ENCODE measurements around the gene CTNNBL1.

CTNNBL1 gene

GRCh38 chr20:37786043-37786442 is 92.2 kb downstream of the CTNNBL1 start:
- H2BK5ac ChIP-seq (ENCODE audit: low read depth, low read length, poor library complexity): no peak overlapping the region
- no peak overlapping the region for H3K27ac ChIP-seq (ENCODE audit: low read depth, low read length)
- no peaks in the 10 kb centered on the region for H3K79me1 ChIP-seq (ENCODE audit: low read length)
- H3K4me3 ChIP-seq (ENCODE audit: low read depth, low read length): no peak overlapping the region
- H2BK12ac ChIP-seq (ENCODE audit: low read length): no peak overlapping the region
- no peak overlapping the region for H3K4ac ChIP-seq (ENCODE audit: low read depth, low read length)
- H2AFZ ChIP-seq (ENCODE audit: insufficient read depth, low read length, poor library complexity): no peak overlapping the region
- H4K8ac ChIP-seq (ENCODE audit: low read depth, low read length): no peak overlapping the region
- H3K9ac ChIP-seq (ENCODE audit: low read length): no peak overlapping the region
- no peaks in the 10 kb centered on the region for H3K79me2 ChIP-seq (ENCODE audit: control insufficient read depth, insufficient read depth, low read length, poor library complexity)
- no peak overlapping the region for H2BK120ac ChIP-seq (ENCODE audit: insufficient read depth, low read length, poor library complexity)
- H3K14ac ChIP-seq (ENCODE audit: low read length): no peak overlapping the region
- no peak overlapping the region for H3K4me2 ChIP-seq (ENCODE audit: low read length)
- H3K9me3 ChIP-seq (ENCODE audit: insufficient read depth, low read depth, low read length): peaks cover 1% of the 10 kb centered on the region
- H3K23ac ChIP-seq (ENCODE audit: low read length): peak overlapping the region; percentile 2
- H3K4me1 ChIP-seq (ENCODE audit: control insufficient read depth in 1 of 2, insufficient read depth in 2 of 2, low read length in 2 of 2): peaks cover 2 to 4% of the 10 kb centered on the region in 2 experiments
- H3K36me3 ChIP-seq (ENCODE audit: control insufficient read depth in 1 of 2, insufficient read depth in 2 of 2, low read length in 2 of 2): peaks cover 4 to 5% of the 10 kb centered on the region in 2 experiments
- no peak overlapping the region for H3K18ac ChIP-seq (ENCODE audit: low read length)
- no peaks in the 10 kb centered on the region for H3K27me3 ChIP-seq (ENCODE audit: insufficient read depth, low read length)
- DNase-seq: no peak
- no peak overlapping the region for H4K12ac ChIP-seq (ENCODE audit: low read depth, low read length)
- no peak overlapping the region for H2AK5ac ChIP-seq (ENCODE audit: low read length)
- H4K91ac ChIP-seq (ENCODE audit: low read depth, low read length): no peak overlapping the region
- no CpG with 5 or more reads among the region's 1 CpG for WGBS (ENCODE audit: extremely low coverage, insufficient coverage, insufficient read length)

- no peak overlapping the region for H3K23ac ChIP-seq (ENCODE audit: low read length)
- H3K4ac ChIP-seq (ENCODE audit: low read depth, low read length): no peak overlapping the region
- no peak overlapping the region for H4K12ac ChIP-seq (ENCODE audit: low read depth, low read length)
- no peak overlapping the region for H2BK12ac ChIP-seq (ENCODE audit: low read length)
- no peak overlapping the region for H3K9ac ChIP-seq (ENCODE audit: low read length)
- H3K79me2 ChIP-seq (ENCODE audit: control insufficient read depth, insufficient read depth, low read length, poor library complexity): no peaks in the 10 kb centered on the region
- no peaks in the 10 kb centered on the region for H3K27me3 ChIP-seq (ENCODE audit: insufficient read depth, low read length)
- H3K79me1 ChIP-seq (ENCODE audit: low read length): no peaks in the 10 kb centered on the region
- H3K18ac ChIP-seq (ENCODE audit: low read length): no peak overlapping the region
- H3K4me3 ChIP-seq (ENCODE audit: low read depth, low read length): no peak overlapping the region
- H2BK5ac ChIP-seq (ENCODE audit: low read depth, low read length, poor library complexity): no peak overlapping the region
- no CpG with 5 or more reads among the region's 1 CpG for WGBS (ENCODE audit: extremely low coverage, insufficient coverage, insufficient read length)
- peaks cover 4% of the 10 kb centered on the region for H3K9me3 ChIP-seq (ENCODE audit: insufficient read depth, low read depth, low read length)
- no peak overlapping the region for H4K8ac ChIP-seq (ENCODE audit: low read depth, low read length)
- peaks cover 4 to 5% of the 10 kb centered on the region in 2 experiments for H3K36me3 ChIP-seq (ENCODE audit: control insufficient read depth in 1 of 2, insufficient read depth in 2 of 2, low read length in 2 of 2)
- H3K27ac ChIP-seq (ENCODE audit: low read depth, low read length): no peak overlapping the region
- H2BK120ac ChIP-seq (ENCODE audit: insufficient read depth, low read length, poor library complexity): no peak overlapping the region
- H2AK5ac ChIP-seq (ENCODE audit: low read length): no peak overlapping the region
- H4K91ac ChIP-seq (ENCODE audit: low read depth, low read length): no peak overlapping the region
- no peak overlapping the region for H3K4me2 ChIP-seq (ENCODE audit: low read length)
- no peak overlapping the region for H3K14ac ChIP-seq (ENCODE audit: low read length)
- H2AFZ ChIP-seq (ENCODE audit: insufficient read depth, low read length, poor library complexity): no peak overlapping the region
- peaks cover 2 to 4% of the 10 kb centered on the region in 2 experiments for H3K4me1 ChIP-seq (ENCODE audit: control insufficient read depth in 1 of 2, insufficient read depth in 2 of 2, low read length in 2 of 2)
- no peak for DNase-seq
Observed at GRCh38 chr20:37789408-37789807, 95.6 kb downstream of the CTNNBL1 start.

GRCh38 chr20:37790900-37791299 is 97.1 kb downstream of the CTNNBL1 start:
- no peak overlapping the region for H3K9ac ChIP-seq (ENCODE audit: low read length)
- H3K79me2 ChIP-seq (ENCODE audit: control insufficient read depth, insufficient read depth, low read length, poor library complexity): no peaks in the 10 kb centered on the region
- H3K4me1 ChIP-seq (ENCODE audit: control insufficient read depth in 1 of 2, insufficient read depth in 2 of 2, low read length in 2 of 2): peaks cover 2% of the 10 kb centered on the region in 2 experiments
- no peak overlapping the region for H3K14ac ChIP-seq (ENCODE audit: low read length)
- no peak overlapping the region for H2BK120ac ChIP-seq (ENCODE audit: insufficient read depth, low read length, poor library complexity)
- H2AFZ ChIP-seq (ENCODE audit: insufficient read depth, low read length, poor library complexity): no peak overlapping the region
- no peak overlapping the region for H4K12ac ChIP-seq (ENCODE audit: low read depth, low read length)
- H3K4me3 ChIP-seq (ENCODE audit: low read depth, low read length): no peak overlapping the region
- H4K91ac ChIP-seq (ENCODE audit: low read depth, low read length): no peak overlapping the region
- peaks cover 4% of the 10 kb centered on the region for H3K9me3 ChIP-seq (ENCODE audit: insufficient read depth, low read depth, low read length)
- no peak overlapping the region for H3K4ac ChIP-seq (ENCODE audit: low read depth, low read length)
- no peak overlapping the region for H3K18ac ChIP-seq (ENCODE audit: low read length)
- H3K27ac ChIP-seq (ENCODE audit: low read depth, low read length): no peak overlapping the region
- peaks cover 4 to 5% of the 10 kb centered on the region in 2 experiments for H3K36me3 ChIP-seq (ENCODE audit: control insufficient read depth in 1 of 2, insufficient read depth in 2 of 2, low read length in 2 of 2)
- DNase-seq: no peak
- H2AK5ac ChIP-seq (ENCODE audit: low read length): no peak overlapping the region
- H3K79me1 ChIP-seq (ENCODE audit: low read length): no peaks in the 10 kb centered on the region
- no peak overlapping the region for H3K4me2 ChIP-seq (ENCODE audit: low read length)
- H4K8ac ChIP-seq (ENCODE audit: low read depth, low read length): no peak overlapping the region
- H3K27me3 ChIP-seq (ENCODE audit: insufficient read depth, low read length): no peaks in the 10 kb centered on the region
- no peak overlapping the region for H3K23ac ChIP-seq (ENCODE audit: low read length)
- no peak overlapping the region for H2BK5ac ChIP-seq (ENCODE audit: low read depth, low read length, poor library complexity)
- no CpG with 5 or more reads among the region's 1 CpG for WGBS (ENCODE audit: extremely low coverage, insufficient coverage, insufficient read length)
- no peak overlapping the region for H2BK12ac ChIP-seq (ENCODE audit: low read length)

GRCh38 chr20:37796121-37796520 is 102.3 kb downstream of the CTNNBL1 start:
- no peaks in the 10 kb centered on the region for H3K79me1 ChIP-seq (ENCODE audit: low read length)
- no peak overlapping the region for H2AK5ac ChIP-seq (ENCODE audit: low read length)
- H3K36me3 ChIP-seq (ENCODE audit: control insufficient read depth in 1 of 2, insufficient read depth in 2 of 2, low read length in 2 of 2): peaks cover 2 to 3% of the 10 kb centered on the region in 2 experiments
- H3K9ac ChIP-seq (ENCODE audit: low read length): no peak overlapping the region
- no peak overlapping the region for H2AFZ ChIP-seq (ENCODE audit: insufficient read depth, low read length, poor library complexity)
- H4K12ac ChIP-seq (ENCODE audit: low read depth, low read length): no peak overlapping the region
- H3K4me1 ChIP-seq (ENCODE audit: control insufficient read depth in 1 of 2, insufficient read depth in 2 of 2, low read length in 2 of 2): no peaks in the 10 kb centered on the region
- H3K27me3 ChIP-seq (ENCODE audit: insufficient read depth, low read length): no peaks in the 10 kb centered on the region
- H3K79me2 ChIP-seq (ENCODE audit: control insufficient read depth, insufficient read depth, low read length, poor library complexity): no peaks in the 10 kb centered on the region
- H4K8ac ChIP-seq (ENCODE audit: low read depth, low read length): no peak overlapping the region
- H3K4ac ChIP-seq (ENCODE audit: low read depth, low read length): no peak overlapping the region
- H4K91ac ChIP-seq (ENCODE audit: low read depth, low read length): no peak overlapping the region
- H3K27ac ChIP-seq (ENCODE audit: low read depth, low read length): no peak overlapping the region
- no peak overlapping the region for H2BK12ac ChIP-seq (ENCODE audit: low read length)
- no peak overlapping the region for H3K4me3 ChIP-seq (ENCODE audit: low read depth, low read length)
- no peak overlapping the region for H2BK120ac ChIP-seq (ENCODE audit: insufficient read depth, low read length, poor library complexity)
- H3K23ac ChIP-seq (ENCODE audit: low read length): no peak overlapping the region
- peaks cover 2% of the 10 kb centered on the region for H3K9me3 ChIP-seq (ENCODE audit: insufficient read depth, low read depth, low read length)
- no peak overlapping the region for H2BK5ac ChIP-seq (ENCODE audit: low read depth, low read length, poor library complexity)
- H3K18ac ChIP-seq (ENCODE audit: low read length): no peak overlapping the region
- no peak overlapping the region for H3K14ac ChIP-seq (ENCODE audit: low read length)
- no CpG with 5 or more reads among the region's 4 CpGs for whole genome bisulfite sequencing (ENCODE audit: extremely low coverage, insufficient coverage, insufficient read length)
- H3K4me2 ChIP-seq (ENCODE audit: low read length): no peak overlapping the region
- no peak for DNase-seq
